ENCODE results near the gene CALN1.

GRCh38 chr7:72021716-72022115, 390.4 kb downstream of the CALN1 start:
- TF ChIP-seq ZNF274 (IDR thresholded peaks at IDR 0.05; ENCODE audit: low read depth, low read length) (no peak), YY1 (IDR thresholded peaks at IDR 0.05; ENCODE audit: insufficient read depth, insufficient read length) (no peak)
